Left colon (tissue), 2 donors: ENCODE data around the gene YWHAB. TPM values are rescaled to one million over a fixed set of nuclear protein-coding genes. Genes with fewer than 3 reads are reported as not detected.

ENCODE experiments used
- ATAC-seq: fragments of 200-7000 bp; cut with Tn5 transposase; one replicate; pipeline ENCODE4 v1.9.1; 2020; ENCODE audit warnings: mild to moderate bottlenecking, moderate library complexity
- DNase-seq, 2 donors: peaks; one replicate each; pipeline ENCODE4 v3.0.0-alpha.2; 2020
- intact Hi-C, 2 donors: fragments of 100-400 bp; cut with DNase I in 1 of 2; cut with micrococcal nuclease in 1 of 2; formaldehyde crosslinking; loops; one replicate each; pipeline versions ENCODE4 v1.11.2 to v1.14.0; 2022; cut with DNase I, micrococcal nuclease
- total RNA-seq, 2 donors: library from RNA; stranded (reverse); fragmentation: NEBNext Ultra II Directional; extraction: Animal tissue kit (Norgen Biotek cat#: 25700); gene quantifications; one replicate each; pipeline ENCODE4 v1.2.1, GENCODE V29; 2021
- donor health status: DM: no; HTN: no; CAD: no.
- donor health status: DM: yes; HTN: yes; CAD: no.

Gene YWHAB
- total RNA-seq, 2 donors from 2014 or later: 250 to 271 TPM

DNA sequence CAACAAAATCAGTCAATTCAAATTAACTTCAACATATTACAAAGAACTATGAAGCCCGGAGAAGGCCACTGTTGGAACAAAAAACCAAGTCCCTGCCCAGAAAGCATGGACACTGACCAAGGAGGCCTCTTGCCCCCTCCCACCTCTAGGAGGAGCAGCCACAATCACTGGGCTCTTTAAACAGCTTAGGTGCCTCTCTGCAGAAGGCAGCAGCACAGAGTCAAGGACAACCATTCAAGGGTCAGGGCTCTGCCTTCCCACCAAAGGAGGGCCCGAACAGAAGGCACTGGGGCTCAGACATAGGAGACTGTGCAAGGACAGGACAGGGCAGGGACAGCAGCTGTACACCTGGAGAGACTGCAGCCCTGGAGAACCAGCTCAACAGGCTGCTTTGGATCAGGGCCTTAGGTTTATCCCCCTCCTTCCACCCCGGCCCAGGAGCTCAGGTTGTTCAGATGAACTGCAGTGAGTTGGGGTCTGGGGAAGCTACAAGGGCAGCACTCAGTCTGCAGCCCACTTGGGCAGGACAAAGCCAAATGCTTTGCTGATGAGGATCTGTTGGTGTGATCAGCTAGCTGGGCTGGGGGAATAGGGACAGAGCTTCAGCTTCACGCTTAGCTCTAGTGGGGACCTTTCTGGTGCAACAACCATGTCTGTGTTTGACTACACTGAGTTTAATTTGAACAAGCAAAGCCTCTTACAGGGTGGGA lies 56.9 kb downstream of the YWHAB start:
- no peak for DNase-seq
- intact Hi-C loops: no loop called here
- ATAC-seq: no peak

DNA sequence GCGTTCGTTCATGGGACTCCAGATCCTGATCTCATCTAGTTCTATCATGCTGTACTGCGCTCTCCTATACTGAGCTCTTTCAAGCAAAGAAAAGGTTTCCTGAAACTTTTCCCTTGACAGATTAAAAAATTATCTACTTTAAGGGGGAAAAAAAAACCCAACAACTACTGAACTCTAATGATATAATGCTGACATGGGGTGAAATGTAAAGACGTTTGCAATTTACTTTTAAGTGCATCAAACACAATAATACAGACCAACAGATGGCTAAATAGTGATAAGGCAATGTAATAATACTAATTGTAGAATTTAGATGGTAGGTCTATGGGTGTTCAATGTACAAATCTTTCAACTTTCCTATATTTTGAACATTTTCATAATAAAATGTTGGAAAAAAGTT lies 58.3 kb downstream of the YWHAB start:
- DNase-seq: no peak
- intact Hi-C loops: no loop called here

GRCh38 chr20:44945261-44945660 lies 59.8 kb downstream of the YWHAB start:
- intact Hi-C loops: no loop called here
- DNase-seq: no peak
- no peak for ATAC-seq

More for the DNA sequence above, 58.3 kb downstream of the YWHAB start:
- ATAC-seq: no peak

DNA sequence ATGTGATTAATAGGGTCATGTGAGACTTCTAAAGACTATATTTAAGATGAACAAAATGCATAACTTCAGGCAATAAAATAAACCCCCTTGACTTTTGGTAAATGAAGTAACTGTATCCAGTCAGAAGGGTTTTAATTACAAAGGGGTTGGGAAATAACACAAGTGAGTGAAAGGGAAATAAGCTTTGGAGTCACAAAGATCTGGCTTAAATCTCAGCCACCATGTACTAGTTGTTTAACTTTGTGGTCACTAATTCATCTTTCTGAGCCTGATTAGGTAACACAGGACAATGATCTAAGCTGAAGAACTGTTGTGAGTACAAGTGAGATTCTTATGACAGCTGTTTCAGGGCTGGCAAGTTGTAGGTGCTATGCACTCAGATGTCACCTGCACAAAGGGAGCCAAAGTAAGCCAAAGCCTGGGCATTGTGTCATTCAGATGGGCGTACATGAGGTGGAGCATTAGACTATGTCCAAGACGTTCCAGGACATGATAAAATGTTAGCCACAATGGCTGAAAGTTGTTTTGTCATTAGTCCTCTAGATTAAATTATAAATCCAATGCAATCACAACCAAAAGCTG lies 60.9 kb downstream of the YWHAB start:
- DNase-seq (no peak), ATAC-seq (no peak)
- intact Hi-C loops: no loop called here

DNA sequence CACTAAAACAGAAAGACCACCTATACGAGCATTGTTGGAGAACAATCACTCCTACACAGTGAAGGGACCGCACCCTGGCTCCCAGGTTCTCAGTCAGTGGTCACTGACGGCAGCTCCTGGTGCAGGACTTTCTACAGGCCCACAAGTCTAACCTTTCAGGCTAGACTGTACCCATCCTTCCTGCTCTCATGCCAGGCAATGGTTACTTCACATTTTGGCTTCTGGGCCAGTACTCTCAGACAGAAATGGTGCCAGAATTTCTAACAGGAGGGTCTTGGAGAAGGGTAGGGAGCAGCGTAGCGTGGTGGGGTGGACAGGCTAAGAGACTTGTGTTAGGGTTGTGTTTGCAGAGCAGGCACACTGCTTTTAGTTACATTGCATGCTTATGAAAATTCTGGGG lies 62.6 kb downstream of the YWHAB start:
- DNase-seq: no peak
- intact Hi-C loops: no loop called here
- no peak for ATAC-seq

GRCh38 chr20:44948513-44948912 lies 63.0 kb downstream of the YWHAB start:
- DNase-seq (no peak), ATAC-seq (no peak)
- intact Hi-C loops: no loop called here

- DNase-seq (no peak), ATAC-seq (no peak)
- intact Hi-C loops: no loop called here
These were observed 64.9 kb downstream of the YWHAB start for GRCh38 chr20:44950368-44950767.

DNA sequence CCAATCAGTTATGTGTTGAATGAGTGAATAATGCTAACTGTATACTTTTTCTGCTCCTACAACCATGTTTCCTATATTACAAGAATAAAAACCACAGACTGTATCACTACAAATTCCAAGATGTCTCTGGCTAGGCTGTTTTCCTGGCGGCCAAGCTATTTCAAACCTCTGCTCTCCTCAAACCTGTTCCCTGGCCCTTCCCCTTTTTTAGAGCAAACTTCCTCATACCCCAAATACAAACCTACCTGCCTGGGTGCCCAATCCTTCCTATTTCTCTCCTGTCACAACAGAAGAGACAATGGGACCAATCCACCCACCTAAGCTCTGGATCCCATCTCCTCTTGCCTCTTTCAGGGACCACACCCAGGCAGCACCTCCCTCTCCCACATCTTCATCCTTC lies 67.2 kb downstream of the YWHAB start:
- intact Hi-C loops: no loop called here
- DNase-seq (no peak), ATAC-seq (no peak)

DNA sequence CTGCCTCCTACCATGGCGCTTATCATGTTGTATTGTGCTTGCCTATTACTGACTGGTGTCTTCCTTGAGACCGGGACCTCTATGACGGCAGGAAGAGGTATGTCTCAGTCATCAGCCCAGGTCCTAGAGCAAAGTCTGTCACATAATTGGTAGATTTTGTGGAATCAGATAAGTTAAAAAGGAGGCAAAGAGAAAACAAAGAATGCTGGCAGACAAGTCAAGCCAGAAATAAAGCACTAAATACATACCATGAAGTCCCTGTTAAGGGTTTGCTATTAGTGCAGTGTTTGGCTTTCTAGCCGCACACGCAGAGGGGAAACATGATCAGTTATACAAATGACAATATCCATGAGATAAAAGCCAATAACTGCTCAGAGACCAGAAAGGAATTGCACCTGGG lies 68.7 kb downstream of the YWHAB start:
- DNase-seq: no peak
- intact Hi-C loops: no loop called here
- ATAC-seq: no peak

DNA sequence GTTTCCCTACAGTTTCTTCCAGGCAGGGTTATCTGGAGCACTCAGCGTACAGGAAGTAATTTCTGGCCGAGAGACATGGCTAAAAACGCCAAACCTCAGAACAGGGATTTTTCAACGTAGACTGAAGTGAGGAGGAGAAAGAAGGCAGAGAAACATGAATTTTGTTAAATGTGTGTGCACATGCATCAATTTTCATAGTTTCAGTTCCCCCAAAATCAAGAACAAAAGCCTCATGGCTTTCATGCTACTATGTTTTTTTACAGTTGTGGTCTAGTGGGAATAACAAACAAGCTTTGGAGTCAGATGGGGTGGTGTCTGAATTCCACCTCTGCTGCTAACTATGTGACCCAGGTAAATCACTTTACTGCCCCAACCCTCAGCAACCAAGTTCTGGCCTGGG lies 69.8 kb downstream of the YWHAB start:
- DNase-seq: no peak
- no peak for ATAC-seq
- intact Hi-C loops: no loop called here

- intact Hi-C loops: no loop called here
- ATAC-seq: no peak
These were observed 70.9 kb downstream of the YWHAB start for GRCh38 chr20:44956410-44956809.

More at GRCh38 chr20:44956410-44956809, 70.9 kb downstream of the YWHAB start:
- no peak for DNase-seq

Other genes with a start within 250 kb of the YWHAB start
- gene ADA, start 234.0 kb upstream of the YWHAB start, total RNA-seq: 1 to 10 TPM; 2.5 to 3.4 TPM
- 1 to 10 TPM; 2.8 to 9.4 TPM for gene CCN5, start 170.3 kb upstream of the YWHAB start, total RNA-seq
- gene KCNK15, start 139.8 kb upstream of the YWHAB start, total RNA-seq: under 1 TPM; 0.25 to 0.40 TPM
- 1 to 10 TPM in 1 of 2 donors, under 1 TPM in 1; 0.56 to 1.2 TPM for gene RIMS4, start 75.2 kb upstream of the YWHAB start, total RNA-seq
- gene PABPC1L, start 24.4 kb downstream of the YWHAB start, total RNA-seq: 10 to 100 TPM; 13.2 to 19.8 TPM
- 10 to 100 TPM; 11.8 to 13.0 TPM for gene TOMM34, start 74.7 kb downstream of the YWHAB start, total RNA-seq
- gene STK4, start 80.8 kb downstream of the YWHAB start, total RNA-seq: 10 to 100 TPM; 26.8 to 32.8 TPM
- under 1 TPM in 1 of 2 donors, not detected in 1; 0.27 TPM for gene KCNS1, start 215.4 kb downstream of the YWHAB start, total RNA-seq
- not detected for gene WFDC5, start 229.5 kb downstream of the YWHAB start, total RNA-seq
- gene WFDC12, start 238.8 kb downstream of the YWHAB start, total RNA-seq: under 1 TPM in 1 of 2 donors, not detected in 1; 0.92 TPM